Calu3 (cell line): ENCODE measurements around the gene AKAP12. TPM values are rescaled to one million over a fixed set of nuclear protein-coding genes. Genes with fewer than 3 reads are reported as not detected.

Source experiments
- BruUV-seq: library from RNA; stranded (reverse); fragments of 400-500 nt; replicated peaks from 2 replicates; lab custom pipeline; 2021; lab: Mats Ljungman, UMichigan
- CTCF ChIA-PET: fragments of 300-600 bp; sonication (Branson Sonifier 250); formaldehyde crosslinking; loops from one replicate; lab custom pipeline; 2022; ENCODE audit warnings: antibody characterized with exemption; lab: Charles Lee
- DNase-seq: peaks from one replicate; pipeline ENCODE4 v3.0.0; 2022
- H3K27ac Mint-ChIP-seq: one replicate; pipeline ENCODE4 v1.8.0; 2022; ENCODE audit warnings: mixed read lengths; ENCODE audit not compliant: unreplicated experiment
- H3K27me3 Mint-ChIP-seq: one replicate; pipeline ENCODE4 v1.8.0; 2022; ENCODE audit warnings: mixed read lengths; ENCODE audit not compliant: unreplicated experiment
- H3K36me3 Mint-ChIP-seq: one replicate; pipeline ENCODE4 v1.8.0; 2022; ENCODE audit warnings: mild to moderate bottlenecking, moderate library complexity, mixed read lengths; ENCODE audit not compliant: insufficient read depth, unreplicated experiment
- H3K4me1 Mint-ChIP-seq: one replicate; pipeline ENCODE4 v1.8.0; 2022; ENCODE audit warnings: mild to moderate bottlenecking, low read depth, mixed read lengths; ENCODE audit not compliant: unreplicated experiment
- H3K4me3 Mint-ChIP-seq: one replicate; pipeline ENCODE4 v1.8.0; 2022; ENCODE audit warnings: mild to moderate bottlenecking, low read depth, moderate library complexity, mixed read lengths; ENCODE audit not compliant: unreplicated experiment
- H3K9me3 Mint-ChIP-seq: one replicate; pipeline ENCODE4 v1.8.0; 2022; ENCODE audit warnings: low read depth, mixed read lengths; ENCODE audit not compliant: unreplicated experiment
- intact Hi-C: fragments of 100-400 bp; cut with micrococcal nuclease; formaldehyde crosslinking; loops from one replicate; pipeline ENCODE4 v1.10.0; 2022; ENCODE audit not compliant: unreplicated experiment
- total RNA-seq: library from RNA; stranded (reverse); gene quantifications from 2 replicates; pipeline ENCODE4 v1.2.3, GENCODE V29; 2022
- TF ChIP-seq, protein P1 (sequence below): fragments of 200-600 bp; IDR thresholded peaks from one replicate; pipeline ENCODE4 v1.8.0; 2022; ENCODE audit warnings: antibody characterized with exemption; ENCODE audit not compliant: unreplicated experiment

Gene AKAP12
- total RNA-seq, 1 experiment from 2014 or later: 31.8 TPM

DNA sequence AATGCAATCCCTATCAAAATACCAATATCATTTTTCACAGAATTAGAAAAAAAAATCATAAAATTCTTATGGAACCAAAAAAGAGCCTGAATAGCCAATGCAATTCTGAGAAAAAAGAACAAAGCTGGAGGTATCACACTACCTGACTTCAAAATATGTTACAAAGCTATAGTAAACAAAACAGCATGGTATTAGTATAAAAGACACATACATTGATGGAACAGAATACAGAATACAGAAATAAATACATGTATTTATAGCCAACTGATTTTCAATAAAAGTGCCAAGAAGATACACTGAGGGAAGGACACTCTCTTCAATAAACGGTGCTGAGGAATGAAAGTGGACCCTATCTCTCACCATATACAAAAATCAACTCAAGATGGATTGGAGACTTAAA is 28.7 kb upstream of the AKAP12 start:
- Mint-ChIP-seq H3K9me3 (no peaks in the 10 kb centered on the region), H3K27me3 (no peaks in the 10 kb centered on the region), H3K4me3 (no peak overlapping the region), H3K27ac (no peak overlapping the region), H3K36me3 (peaks cover 5% of the 10 kb centered on the region), H3K4me1 (peaks cover 13% of the 10 kb centered on the region)
- no peak for DNase-seq
- no TSS peak for BruUV-seq
- CTCF ChIA-PET: no interaction called here
- TF ChIP-seq, protein P1, sequence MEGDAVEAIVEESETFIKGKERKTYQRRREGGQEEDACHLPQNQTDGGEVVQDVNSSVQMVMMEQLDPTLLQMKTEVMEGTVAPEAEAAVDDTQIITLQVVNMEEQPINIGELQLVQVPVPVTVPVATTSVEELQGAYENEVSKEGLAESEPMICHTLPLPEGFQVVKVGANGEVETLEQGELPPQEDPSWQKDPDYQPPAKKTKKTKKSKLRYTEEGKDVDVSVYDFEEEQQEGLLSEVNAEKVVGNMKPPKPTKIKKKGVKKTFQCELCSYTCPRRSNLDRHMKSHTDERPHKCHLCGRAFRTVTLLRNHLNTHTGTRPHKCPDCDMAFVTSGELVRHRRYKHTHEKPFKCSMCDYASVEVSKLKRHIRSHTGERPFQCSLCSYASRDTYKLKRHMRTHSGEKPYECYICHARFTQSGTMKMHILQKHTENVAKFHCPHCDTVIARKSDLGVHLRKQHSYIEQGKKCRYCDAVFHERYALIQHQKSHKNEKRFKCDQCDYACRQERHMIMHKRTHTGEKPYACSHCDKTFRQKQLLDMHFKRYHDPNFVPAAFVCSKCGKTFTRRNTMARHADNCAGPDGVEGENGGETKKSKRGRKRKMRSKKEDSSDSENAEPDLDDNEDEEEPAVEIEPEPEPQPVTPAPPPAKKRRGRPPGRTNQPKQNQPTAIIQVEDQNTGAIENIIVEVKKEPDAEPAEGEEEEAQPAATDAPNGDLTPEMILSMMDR: no peak
- intact Hi-C loops: no loop called here

DNA sequence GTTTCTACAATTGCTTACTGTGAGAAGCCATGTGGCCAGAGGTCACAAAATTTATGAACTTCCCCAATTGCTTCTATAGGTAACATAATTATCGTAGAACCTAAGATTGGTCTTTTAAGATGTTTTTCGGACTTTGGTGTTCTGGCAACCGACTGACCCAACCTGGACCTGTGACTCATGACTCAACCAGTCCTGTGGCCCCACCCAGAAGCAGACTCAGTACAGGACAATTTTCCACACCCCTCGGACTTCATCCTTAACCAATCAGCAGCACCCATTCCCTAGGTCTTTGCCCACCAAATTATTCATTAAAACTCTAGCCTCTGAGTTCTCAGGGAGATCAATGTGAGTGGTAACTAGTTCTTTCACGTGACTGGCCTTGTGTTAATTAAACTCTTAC is 26.4 kb upstream of the AKAP12 start:
- Mint-ChIP-seq H3K27me3 (no peaks in the 10 kb centered on the region), H3K36me3 (peaks cover 5% of the 10 kb centered on the region), H3K4me1 (peaks cover 13% of the 10 kb centered on the region), H3K4me3 (peak overlapping the region; percentile 32), H3K27ac (peak overlapping the region; percentile 79), H3K9me3 (no peaks in the 10 kb centered on the region)
- TF ChIP-seq, protein P1: no peak
- peak; percentile 70 for DNase-seq
- intact Hi-C loops: no loop called here
- BruUV-seq: no TSS peak
- CTCF ChIA-PET: no interaction called here

DNA sequence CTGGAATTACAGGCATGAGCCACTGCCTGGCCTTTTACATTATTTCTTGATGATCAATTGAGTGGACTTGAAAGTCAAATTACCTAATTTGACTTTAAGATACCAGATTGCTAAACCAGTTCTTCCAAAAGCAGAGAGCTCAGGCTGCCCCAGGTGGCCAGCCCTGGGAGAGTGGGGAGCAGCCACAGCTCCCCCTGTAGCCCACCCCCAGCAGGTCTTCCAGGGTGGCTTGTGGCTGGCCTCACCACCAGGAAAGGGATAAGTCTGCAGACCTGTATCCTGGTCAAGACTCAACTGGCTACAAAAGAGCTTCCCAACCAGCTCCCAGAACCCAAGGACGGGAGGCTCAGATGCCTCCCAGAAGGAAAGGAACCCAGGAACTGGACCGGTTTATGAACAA is 23.8 kb upstream of the AKAP12 start:
- TF ChIP-seq, protein P1: no peak
- H3K9me3 Mint-ChIP-seq: no peaks in the 10 kb centered on the region
- H3K36me3 Mint-ChIP-seq: peaks cover 5% of the 10 kb centered on the region
- H3K4me1 Mint-ChIP-seq: no peaks in the 10 kb centered on the region
- H3K4me3 Mint-ChIP-seq: no peak overlapping the region
- DNase-seq: no peak
- CTCF ChIA-PET: no interaction called here
- no peaks in the 10 kb centered on the region for H3K27me3 Mint-ChIP-seq
- BruUV-seq: no TSS peak
- intact Hi-C loops: no loop called here
- H3K27ac Mint-ChIP-seq: no peak overlapping the region

DNA sequence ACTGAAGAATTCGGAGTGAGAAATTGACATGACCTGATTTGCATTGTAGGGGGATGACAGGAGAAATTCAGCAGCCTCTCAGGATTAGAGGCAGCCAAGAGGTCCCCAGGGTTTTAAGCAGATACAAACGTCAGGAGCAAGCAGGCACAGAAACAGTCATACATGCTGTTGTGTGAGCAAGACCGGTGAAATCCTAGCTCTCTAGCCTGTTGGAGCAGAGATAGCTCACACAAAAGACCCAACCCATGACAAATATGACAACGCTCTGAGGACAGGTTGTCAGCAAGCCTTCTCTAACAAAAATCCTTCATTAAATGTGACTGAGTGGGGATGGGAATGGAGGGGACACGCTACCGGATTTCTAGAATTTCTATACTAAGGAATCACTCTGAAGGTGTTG is 23.0 kb upstream of the AKAP12 start:
- CTCF ChIA-PET: interaction anchor here (0.6 kb wide), 1 partner anchor 172 kb away, joined by 3 read pairs; no protein-coding TSS in a partner anchor
- intact Hi-C loops: no loop called here
- TF ChIP-seq, protein P1: no peak
- Mint-ChIP-seq H3K4me1 (no peaks in the 10 kb centered on the region), H3K27me3 (no peaks in the 10 kb centered on the region), H3K36me3 (peaks cover 5% of the 10 kb centered on the region), H3K27ac (no peak overlapping the region), H3K9me3 (no peaks in the 10 kb centered on the region), H3K4me3 (no peak overlapping the region)
- BruUV-seq: no TSS peak
- no peak for DNase-seq
